Measurements from ENCODE around the gene LRRN3.

LRRN3 gene

GRCh38 chr7:111050875-111051416 lies 40.0 kb upstream of the LRRN3 start:
- no peak for TF ChIP-seq CTCF (IDR thresholded peaks at IDR 0.05)

- no peak for TF ChIP-seq CTCF (IDR thresholded peaks at IDR 0.05)
Measured at GRCh38 chr7:111051832-111052231, 39.1 kb upstream of the LRRN3 start.

- no peak for TF ChIP-seq CTCF (IDR thresholded peaks at IDR 0.05)
Measured at GRCh38 chr7:111053035-111053434, 37.9 kb upstream of the LRRN3 start.

- no peak for TF ChIP-seq CTCF (IDR thresholded peaks at IDR 0.05)
Measured at GRCh38 chr7:111056371-111056770, 34.6 kb upstream of the LRRN3 start.

GRCh38 chr7:111057066-111057465 lies 33.9 kb upstream of the LRRN3 start:
- TF ChIP-seq CTCF (IDR thresholded peaks at IDR 0.05) = no peak

GRCh38 chr7:111059833-111060232 lies 31.1 kb upstream of the LRRN3 start:
- no peak for TF ChIP-seq CTCF (IDR thresholded peaks at IDR 0.05)

- no peak for TF ChIP-seq CTCF (IDR thresholded peaks at IDR 0.05)
Measured at GRCh38 chr7:111063166-111063565, 27.8 kb upstream of the LRRN3 start.

- no peak for TF ChIP-seq CTCF (IDR thresholded peaks at IDR 0.05)
Measured at GRCh38 chr7:111067251-111067650, 23.7 kb upstream of the LRRN3 start.
